PC-9 (cell line): Measurements from ENCODE around the gene PHLPP2. TPM values are rescaled to one million over a fixed set of nuclear protein-coding genes. Genes with fewer than 3 reads are reported as not detected.
A peak's percentile ranks its signal among the peaks of the same experiment; 100 is the strongest.

Experiments used
- BruUV-seq: library from RNA; stranded (reverse); fragments of 400-500 nt; replicated peaks from 2 replicates; lab custom pipeline; 2021; lab: Mats Ljungman, UMichigan
- CTCF ChIA-PET: fragments of 300-600 bp; sonication (Branson Sonifier 250); formaldehyde crosslinking; loops from one replicate; lab custom pipeline; 2022; ENCODE audit warnings: antibody characterized with exemption; lab: Charles Lee
- POLR2A ChIA-PET: fragments of 300-600 bp; sonication (Branson Sonifier 250); formaldehyde crosslinking; loops from one replicate; lab custom pipeline; 2022; ENCODE audit warnings: antibody characterized with exemption; ENCODE audit not compliant: unreplicated experiment; lab: Charles Lee
- DNase-seq, 2 experiments: peaks; one replicate each; pipeline versions ENCODE4 v3.0.0 to v3.0.0-alpha.2; 2015 to 2022; ENCODE audit warnings: mixed read lengths in 1 of 2
- H2AFZ ChIP-seq: fragments of 200-600 bp; sonication (generic); 2 replicates; pipeline ENCODE4 v1.8.1; 2017; ENCODE audit warnings: antibody characterized with exemption
- H3F3A ChIP-seq: fragments of 200-600 bp; sonication (generic); 2 replicates; pipeline ENCODE4 v1.8.1; 2017; ENCODE audit warnings: antibody characterized with exemption, mild to moderate bottlenecking, low read depth; ENCODE audit not compliant: insufficient read depth
- H3K27ac ChIP-seq: fragments of 200-600 bp; sonication (generic); 2 replicates; pipeline ENCODE4 v1.6.1; 2016; ENCODE audit warnings: mixed run types
- H3K27me3 ChIP-seq: fragments of 200-600 bp; sonication (generic); 2 replicates; pipeline ENCODE4 v1.6.1; 2016; ENCODE audit warnings: low read depth, mixed run types; ENCODE audit not compliant: insufficient read depth
- H3K36me3 ChIP-seq: fragments of 200-600 bp; sonication (generic); 2 replicates; pipeline ENCODE4 v1.6.1; 2016; ENCODE audit warnings: low read depth, mixed run types
- H3K4me1 ChIP-seq: fragments of 200-600 bp; sonication (generic); replicated peaks from 2 replicates; pipeline ENCODE4 v1.6.1; 2016; ENCODE audit warnings: mixed run types; ENCODE audit not compliant: insufficient read depth
- H3K4me2 ChIP-seq: fragments of 200-600 bp; sonication (generic); 2 replicates; pipeline ENCODE4 v1.6.1; 2017; ENCODE audit warnings: mixed run types
- H3K4me3 ChIP-seq: fragments of 200-600 bp; sonication (generic); 2 replicates; pipeline ENCODE4 v1.6.1; 2016; ENCODE audit warnings: mixed run types
- H3K79me2 ChIP-seq: fragments of 200-600 bp; sonication (generic); 2 replicates; pipeline ENCODE4 v1.6.1; 2017; ENCODE audit warnings: low read depth, mixed run types
- H3K9me2 ChIP-seq: fragments of 200-600 bp; sonication (generic); 2 replicates; pipeline ENCODE4 v1.8.1; 2017; ENCODE audit warnings: mild to moderate bottlenecking; ENCODE audit not compliant: insufficient read depth
- H3K9me3 ChIP-seq: fragments of 200-600 bp; sonication (generic); 2 replicates; pipeline ENCODE4 v1.8.1; 2016; ENCODE audit warnings: low read depth; ENCODE audit not compliant: insufficient read depth
- H4K20me1 ChIP-seq: fragments of 200-600 bp; sonication (generic); 2 replicates; pipeline ENCODE4 v1.8.1; 2017; ENCODE audit not compliant: insufficient read depth
- CTCF ChIP-seq: fragments of 200-600 bp; sonication (generic); conservative IDR thresholded peaks from 2 replicates; pipeline ENCODE4 v1.6.1; 2017; ENCODE audit warnings: mixed run types, antibody characterized with exemption, mild to moderate bottlenecking, moderate library complexity
- EZH2 ChIP-seq: fragments of 200-600 bp; sonication (generic); IDR thresholded peaks from 2 replicates; pipeline ENCODE4 v1.8.0; 2017; ENCODE audit warnings: antibody characterized with exemption, low read depth
- intact Hi-C: fragments of 100-400 bp; cut with micrococcal nuclease; formaldehyde crosslinking; loops from one replicate; pipeline ENCODE4 v1.10.0; 2022; ENCODE audit not compliant: unreplicated experiment
- total RNA-seq: library from RNA; stranded (reverse); gene quantifications from 2 replicates; pipeline ENCODE4 v1.2.3, GENCODE V29; 2021

The PHLPP2 gene
- total RNA-seq, 1 experiment from 2014 or later = 5.5 TPM

- ChIA-PET CTCF (no interaction called here), POLR2A (no interaction called here)
- peak overlapping the region; percentile 44; the same call in 1 of the 2 replicates for H2AFZ ChIP-seq
- peaks cover 39% of the 10 kb centered on the region for H3K4me1 ChIP-seq
- peaks cover 40% of the 10 kb centered on the region for H3F3A ChIP-seq
- H4K20me1 ChIP-seq = no peaks in the 10 kb centered on the region
- H3K4me2 ChIP-seq = peak overlapping the region; percentile 74
- no peak for DNase-seq
- no peaks in the 10 kb centered on the region for H3K36me3 ChIP-seq
- H3K27me3 ChIP-seq = no peaks in the 10 kb centered on the region
- H3K27ac ChIP-seq = peak overlapping the region; percentile 85
- TF ChIP-seq EZH2 (no peak), CTCF (no peak)
- H3K9me2 ChIP-seq = no peaks in the 10 kb centered on the region
- no peak overlapping the region for H3K4me3 ChIP-seq
- H3K79me2 ChIP-seq = peaks cover 13% of the 10 kb centered on the region; the same call in 1 of the 2 replicates
- no peaks in the 10 kb centered on the region for H3K9me3 ChIP-seq
- intact Hi-C loops = no loop called here
- BruUV-seq = no TSS peak
Measured at GRCh38 chr16:71708696-71709095, 15.8 kb downstream of the PHLPP2 start.

GRCh38 chr16:71707199-71707598 is 17.3 kb downstream of the PHLPP2 start:
- ChIA-PET CTCF (no interaction called here), POLR2A (no interaction called here)
- H3K9me2 ChIP-seq = no peaks in the 10 kb centered on the region
- peak overlapping the region; percentile 85 for H3K27ac ChIP-seq
- peak overlapping the region; percentile 74 for H3K4me2 ChIP-seq
- H3K9me3 ChIP-seq = no peaks in the 10 kb centered on the region
- peak overlapping the region; percentile 38; the same call in 1 of the 2 replicates for H3K4me3 ChIP-seq
- no peak overlapping the region for H2AFZ ChIP-seq
- peaks cover 13% of the 10 kb centered on the region; the same call in 1 of the 2 replicates for H3K79me2 ChIP-seq
- H3F3A ChIP-seq = peaks cover 40% of the 10 kb centered on the region
- peaks cover 39% of the 10 kb centered on the region for H3K4me1 ChIP-seq
- no peaks in the 10 kb centered on the region for H4K20me1 ChIP-seq
- BruUV-seq = no TSS peak
- TF ChIP-seq CTCF (no peak), EZH2 (no peak)
- intact Hi-C loops = no loop called here
- H3K27me3 ChIP-seq = no peaks in the 10 kb centered on the region
- 0 out of 2 replicates have a peak, but pooled peaks cover 1% of the 10 kb centered on the region for H3K36me3 ChIP-seq
- no peak for DNase-seq

- ChIA-PET POLR2A (no interaction called here), CTCF (no interaction called here)
- no TSS peak for BruUV-seq
Measured at GRCh38 chr16:71706046-71706445, 18.5 kb downstream of the PHLPP2 start.

More at GRCh38 chr16:71706046-71706445, 18.5 kb downstream of the PHLPP2 start:
- Histone ChIP-seq H3K9me3 (no peaks in the 10 kb centered on the region), H3K36me3 (0 out of 2 replicates have a peak, but pooled peaks cover 4% of the 10 kb centered on the region), H3K79me2 (peaks cover 11% of the 10 kb centered on the region; the same call in 1 of the 2 replicates), H3K4me1 (peaks cover 39% of the 10 kb centered on the region), H3K4me3 (no peak overlapping the region), H3K27me3 (no peaks in the 10 kb centered on the region), H3K4me2 (no peak overlapping the region), H4K20me1 (no peaks in the 10 kb centered on the region), H3F3A (peaks cover 40% of the 10 kb centered on the region), H3K9me2 (no peaks in the 10 kb centered on the region), H2AFZ (no peak overlapping the region), H3K27ac (no peak overlapping the region)
- TF ChIP-seq CTCF = no peak
- no peak for TF ChIP-seq EZH2
- intact Hi-C loops = no loop called here
- DNase-seq = no peak
